IPS-NIHi11 (cell line): Measurements from ENCODE around the gene SMPDL3B.

Experiments used
- DNase-seq: peaks from one replicate; pipeline ENCODE4 v3.0.0; 2012; ENCODE audit warnings: mixed read lengths, low spot score

SMPDL3B gene, protein sequence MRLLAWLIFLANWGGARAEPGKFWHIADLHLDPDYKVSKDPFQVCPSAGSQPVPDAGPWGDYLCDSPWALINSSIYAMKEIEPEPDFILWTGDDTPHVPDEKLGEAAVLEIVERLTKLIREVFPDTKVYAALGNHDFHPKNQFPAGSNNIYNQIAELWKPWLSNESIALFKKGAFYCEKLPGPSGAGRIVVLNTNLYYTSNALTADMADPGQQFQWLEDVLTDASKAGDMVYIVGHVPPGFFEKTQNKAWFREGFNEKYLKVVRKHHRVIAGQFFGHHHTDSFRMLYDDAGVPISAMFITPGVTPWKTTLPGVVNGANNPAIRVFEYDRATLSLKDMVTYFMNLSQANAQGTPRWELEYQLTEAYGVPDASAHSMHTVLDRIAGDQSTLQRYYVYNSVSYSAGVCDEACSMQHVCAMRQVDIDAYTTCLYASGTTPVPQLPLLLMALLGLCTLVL

DNA sequence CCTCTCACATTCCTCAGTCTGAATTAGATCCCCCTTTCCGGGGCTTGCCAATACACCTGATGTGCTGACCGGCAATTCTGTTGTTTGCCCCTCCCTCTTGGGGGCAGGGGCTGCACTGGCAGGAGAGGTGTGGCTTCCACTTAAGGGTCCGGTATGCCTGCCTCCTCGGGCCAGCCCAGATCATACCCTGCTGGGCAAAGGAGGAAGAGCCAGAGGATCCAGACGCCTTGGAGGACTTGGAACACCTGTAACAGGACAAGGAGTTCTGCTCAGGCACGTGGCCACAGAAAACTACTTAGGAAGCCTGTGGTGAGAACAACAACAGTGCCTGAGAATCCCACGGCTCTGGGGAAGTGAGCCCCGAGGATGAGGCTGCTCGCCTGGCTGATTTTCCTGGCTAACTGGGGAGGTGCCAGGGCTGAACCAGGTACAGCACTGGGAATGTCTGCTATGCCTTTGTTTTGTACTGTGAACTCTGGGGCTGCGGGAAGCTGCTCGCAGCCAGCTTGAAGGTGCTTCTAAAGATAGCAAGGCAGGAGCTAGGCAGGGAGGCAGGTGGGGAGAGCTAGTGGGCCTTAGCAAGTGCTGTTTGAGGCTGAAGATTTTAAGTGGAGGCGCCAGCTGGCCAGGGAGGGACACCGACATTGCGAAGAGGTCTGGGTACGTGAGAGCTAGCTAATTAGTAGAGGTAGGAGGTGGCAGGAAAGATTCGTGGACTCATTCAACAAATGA lies at the start of gene SMPDL3B:
Gene SMPDL3B (plus strand): TSS at position 183 of the 732 bp plus-strand sequence. CDS start 184 bp downstream, at position 367.
- DNase-seq = peak; percentile 89

DNA sequence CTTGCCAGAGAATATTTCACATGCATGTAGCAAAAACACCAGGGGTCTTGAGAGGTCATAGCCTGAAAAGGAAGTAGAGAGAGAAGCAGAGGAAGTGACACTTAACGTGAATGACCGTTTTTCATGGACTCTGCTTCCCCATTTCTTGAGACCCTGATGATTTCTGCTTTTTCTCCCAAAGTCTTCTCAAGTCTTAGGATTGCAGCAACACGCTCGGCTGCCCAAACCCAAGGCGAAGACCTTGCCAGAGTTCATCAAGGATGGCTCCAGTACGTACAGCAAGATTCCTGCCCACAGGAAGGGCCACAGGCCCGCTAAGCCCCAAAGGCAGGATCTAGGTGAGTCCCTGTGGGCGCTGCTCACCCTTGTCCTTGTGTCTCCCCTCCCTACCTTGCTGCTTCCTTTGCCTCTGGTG lies 49.7 kb upstream of the SMPDL3B start:
- no peak for DNase-seq

DNA sequence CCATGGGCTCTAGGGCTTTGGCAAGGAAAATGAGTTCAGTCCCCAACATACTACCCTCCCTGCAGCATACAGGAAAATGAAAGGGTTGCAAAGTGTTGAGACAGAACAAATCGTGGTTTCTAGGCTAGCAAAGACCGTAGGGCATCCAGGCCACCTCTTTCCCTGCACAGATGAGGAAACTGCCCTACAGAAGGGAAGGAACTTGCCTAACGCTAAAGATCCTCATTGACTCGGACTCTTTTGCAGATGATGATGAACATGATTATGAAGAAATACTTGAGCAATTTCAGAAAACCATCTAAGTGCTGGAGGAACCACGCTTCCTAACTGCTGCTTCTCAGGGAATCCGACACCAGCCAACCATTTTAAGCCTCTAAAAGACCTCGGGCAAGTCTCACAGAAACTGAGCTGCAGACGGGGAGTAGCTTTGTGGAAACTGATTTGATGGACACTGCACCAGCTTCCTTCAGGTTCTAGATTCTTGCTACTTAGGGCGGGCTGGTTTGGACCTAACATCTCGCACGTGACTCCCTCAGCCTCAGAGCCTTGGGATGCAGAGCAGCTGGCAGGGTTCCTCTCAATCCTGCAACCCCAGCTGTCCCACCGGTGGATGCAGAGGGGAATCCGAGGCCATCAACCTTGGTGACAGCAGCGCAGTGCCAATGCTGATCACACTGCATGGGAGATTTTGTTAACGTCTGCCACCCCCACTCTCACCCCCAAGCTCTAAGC lies 49.0 kb upstream of the SMPDL3B start:
- DNase-seq = no peak

DNA sequence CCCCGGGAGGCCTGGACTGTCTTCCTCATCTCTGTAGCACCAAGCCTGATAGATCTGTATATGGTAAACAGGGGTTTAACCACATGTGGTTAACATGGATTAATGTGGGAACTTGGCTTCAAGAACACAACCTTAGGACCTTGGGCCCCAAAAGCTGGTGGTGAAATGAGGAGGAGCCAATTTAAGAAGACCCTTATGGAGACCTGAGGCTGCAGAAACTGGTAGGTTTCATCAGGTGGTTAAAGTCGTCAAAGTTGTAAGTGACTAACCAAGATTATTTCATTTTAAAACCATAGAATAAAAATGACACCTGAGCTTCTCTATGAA lies 48.5 kb upstream of the SMPDL3B start:
- no peak for DNase-seq

DNA sequence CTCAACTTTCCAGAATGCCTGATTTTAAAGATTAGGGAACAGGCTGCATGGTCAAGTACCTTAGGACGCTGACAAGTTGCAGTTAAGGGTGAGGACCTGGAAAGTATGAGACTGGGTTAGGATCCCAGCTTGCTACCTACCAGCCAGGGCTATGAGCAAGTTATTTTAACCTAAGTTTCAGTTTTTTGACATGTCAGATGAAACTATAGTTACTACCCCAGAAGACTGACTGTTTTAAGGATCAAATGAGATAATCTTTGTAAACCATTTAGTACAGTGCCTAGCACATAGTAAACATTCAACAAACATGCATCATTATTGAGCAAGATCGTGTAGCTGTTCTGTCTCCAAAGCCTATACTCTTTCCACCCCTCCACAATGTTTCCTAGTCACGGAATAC lies 48.1 kb upstream of the SMPDL3B start:
- no peak for DNase-seq

DNA sequence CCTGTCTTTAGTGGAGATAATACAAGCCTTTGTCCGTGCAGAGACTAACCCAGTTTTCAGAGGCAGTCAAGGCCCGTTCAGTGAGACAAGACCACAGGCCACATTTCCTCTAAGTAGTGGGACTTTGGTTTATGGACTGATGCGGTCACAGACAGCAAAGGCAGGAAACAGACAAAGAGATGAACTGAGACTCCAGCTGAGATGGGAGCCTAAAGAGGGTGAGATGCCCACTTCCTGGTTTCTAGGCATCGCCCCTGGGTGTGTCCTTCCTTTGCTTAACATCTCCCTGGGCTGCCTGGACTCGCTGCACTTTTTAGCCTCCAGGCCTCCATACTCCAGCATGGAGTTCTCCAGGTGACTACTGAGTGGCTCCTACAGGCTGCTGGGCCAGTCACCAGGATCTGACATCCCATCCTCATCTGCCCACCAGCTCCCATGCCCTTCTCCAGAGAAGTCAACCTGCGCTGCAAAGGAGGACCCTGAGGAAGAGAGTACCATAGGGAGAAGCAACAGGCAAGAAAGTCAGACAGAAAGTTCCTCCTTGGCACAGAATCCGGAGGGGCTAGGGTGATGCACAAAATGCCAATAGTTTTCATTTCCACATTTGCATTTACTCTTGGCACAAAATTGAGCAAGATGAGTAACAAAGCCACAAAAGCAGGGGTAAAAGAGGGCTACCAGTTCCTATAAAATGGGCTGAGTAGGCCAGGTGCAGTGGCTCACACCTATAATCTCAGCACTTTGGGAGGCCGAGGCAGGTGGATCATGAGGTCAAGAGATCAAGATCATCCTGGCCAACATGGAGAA lies 47.4 kb upstream of the SMPDL3B start:
- DNase-seq = no peak

DNA sequence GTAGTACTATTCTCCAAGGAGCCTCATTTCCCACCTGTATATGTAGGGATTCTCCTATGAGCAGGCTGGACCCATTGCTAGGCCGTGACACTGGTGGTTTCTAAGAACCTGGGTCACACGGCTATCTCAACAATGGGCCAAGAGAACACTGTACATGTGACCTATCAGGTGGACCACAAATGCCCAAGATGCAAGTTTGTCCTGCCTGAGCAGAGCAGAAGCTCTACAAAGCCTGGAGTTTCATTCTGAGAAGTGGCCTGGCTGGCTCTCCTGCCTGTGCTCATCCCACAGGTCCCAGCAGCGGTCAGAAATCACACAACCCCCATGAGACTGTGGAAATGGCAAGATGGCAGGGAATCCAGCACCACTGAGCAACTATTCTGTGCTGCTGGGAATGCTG lies 45.3 kb upstream of the SMPDL3B start:
- no peak for DNase-seq

DNA sequence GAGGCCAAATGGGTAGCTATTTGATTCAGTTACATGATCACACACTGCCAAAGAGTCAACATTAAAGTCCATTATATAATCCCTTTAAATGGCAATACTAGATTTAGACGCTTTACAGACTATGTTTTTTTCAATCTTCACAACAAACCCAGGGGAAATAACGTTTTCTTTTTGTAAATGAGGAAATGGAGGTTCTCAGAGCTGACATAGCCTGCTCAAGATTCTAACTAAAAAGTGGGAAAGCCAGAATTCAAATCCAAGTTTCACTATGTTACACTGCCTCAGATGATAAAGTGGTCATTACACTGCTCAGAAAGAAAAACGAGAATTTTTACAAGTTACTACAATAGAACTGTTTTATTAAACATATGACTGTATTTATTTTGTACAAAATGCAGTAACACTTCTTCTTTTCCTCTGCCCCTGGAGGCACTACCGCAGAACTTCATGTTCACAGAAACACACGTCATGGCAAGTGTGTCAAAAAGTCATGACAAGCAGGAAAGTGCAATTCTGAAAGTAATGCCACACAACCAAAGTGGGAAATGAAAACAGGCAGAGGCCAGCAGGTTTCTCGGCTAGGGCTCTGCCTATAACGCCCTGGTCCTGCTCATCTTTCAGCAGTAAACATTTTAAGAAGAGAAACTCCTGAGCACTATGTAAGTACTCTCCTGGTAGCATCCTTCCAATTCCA lies 43.5 kb upstream of the SMPDL3B start:
- no peak for DNase-seq

DNA sequence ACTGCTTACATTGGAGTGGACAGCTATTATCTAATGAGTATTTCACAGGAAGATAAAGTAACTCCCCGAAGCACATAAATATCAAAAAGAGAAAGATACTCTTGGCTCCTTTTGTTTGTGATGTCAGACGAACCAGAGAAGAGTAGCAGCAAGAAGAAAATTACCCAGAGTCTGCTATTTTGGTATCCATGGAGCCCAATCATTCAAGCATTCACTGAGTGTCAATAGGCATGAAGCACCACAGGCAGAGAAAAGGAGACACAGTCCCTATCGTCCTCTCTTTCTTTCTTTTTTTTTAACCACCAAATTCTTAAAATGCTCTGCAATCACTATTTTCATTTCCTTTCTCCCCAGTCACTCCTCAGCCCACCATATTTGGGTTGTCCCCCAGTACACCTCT lies 40.3 kb upstream of the SMPDL3B start:
- DNase-seq = no peak

DNA sequence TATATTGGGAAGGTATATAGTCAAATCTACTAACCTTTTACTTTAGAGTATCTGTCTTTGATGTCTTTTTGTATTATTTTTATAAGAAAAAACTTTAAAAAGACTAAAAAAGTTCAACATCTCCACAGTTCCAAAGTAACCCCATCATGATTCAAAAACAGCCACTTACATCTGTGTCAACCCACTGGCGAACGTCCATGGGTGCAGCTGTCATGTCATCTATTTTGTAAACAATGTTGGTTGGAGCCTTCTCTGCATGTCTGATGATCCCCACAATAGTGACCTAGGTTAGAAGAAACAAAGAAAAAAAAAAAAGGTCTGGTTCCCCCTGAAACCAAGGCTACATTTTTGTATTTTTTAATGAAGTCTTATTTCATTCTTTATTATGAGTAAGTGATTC lies 28.0 kb upstream of the SMPDL3B start:
- no peak for DNase-seq

DNA sequence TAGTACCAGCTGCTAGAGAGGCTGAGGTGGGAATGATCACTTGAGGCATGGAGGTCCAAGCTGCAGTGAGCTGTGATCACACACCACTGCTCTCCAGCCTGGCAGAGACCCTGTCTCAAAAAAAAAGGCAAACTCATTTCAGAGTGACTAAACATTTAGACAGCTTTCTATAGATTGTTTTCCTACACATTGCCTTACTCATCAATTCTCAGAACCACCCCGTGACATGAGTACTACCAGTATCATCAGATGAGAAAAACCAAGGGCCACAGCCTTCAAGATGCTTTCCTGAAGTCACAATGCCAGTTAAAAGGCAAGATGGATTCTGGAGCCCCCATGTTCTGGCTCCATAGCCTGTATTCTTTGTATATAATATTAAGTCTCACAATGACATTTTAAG lies 22.4 kb upstream of the SMPDL3B start:
- DNase-seq = no peak

DNA sequence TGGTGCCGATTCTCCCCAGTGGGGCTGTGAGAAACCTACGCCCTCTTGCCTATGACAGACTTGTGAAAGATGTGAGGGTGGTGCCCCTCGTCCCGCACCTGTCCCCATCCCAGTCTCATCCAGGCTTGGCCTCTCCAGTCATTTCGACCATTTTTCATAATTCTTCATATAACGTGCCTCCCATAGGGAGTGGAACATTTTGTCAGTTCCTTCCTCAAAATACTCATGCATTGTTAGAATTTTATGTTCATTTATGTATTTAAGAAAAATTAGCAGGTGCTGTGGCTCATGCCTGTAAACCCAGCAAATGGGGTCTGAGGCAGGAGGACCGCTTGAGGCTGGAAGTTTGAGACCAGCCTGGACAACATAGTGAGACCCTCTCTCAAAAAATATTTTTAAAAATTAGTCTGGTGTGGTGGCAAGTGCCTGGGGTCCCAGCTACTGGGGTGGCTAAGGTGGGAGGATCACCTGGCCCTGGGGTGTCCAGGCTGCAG lies 19.7 kb upstream of the SMPDL3B start:
- DNase-seq = no peak

DNA sequence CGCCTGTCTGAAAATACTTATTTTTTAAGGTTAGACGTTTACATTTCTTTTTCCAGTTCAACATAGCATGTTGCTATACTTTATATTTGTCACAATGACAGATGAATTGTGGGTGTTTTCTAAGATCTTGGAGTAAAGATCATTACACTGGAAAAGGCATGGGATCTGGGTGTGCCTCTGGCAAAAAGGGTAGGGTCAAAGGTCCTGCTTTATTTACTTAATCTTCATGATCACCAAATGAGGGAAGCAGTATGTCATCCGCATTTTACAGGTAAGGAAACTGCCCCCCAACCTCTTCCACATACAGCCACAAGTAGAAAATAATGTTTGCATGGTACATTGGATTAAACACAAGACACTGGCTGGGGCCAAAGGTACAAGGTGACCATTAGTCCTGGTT lies 12.5 kb upstream of the SMPDL3B start:
- no peak for DNase-seq

DNA sequence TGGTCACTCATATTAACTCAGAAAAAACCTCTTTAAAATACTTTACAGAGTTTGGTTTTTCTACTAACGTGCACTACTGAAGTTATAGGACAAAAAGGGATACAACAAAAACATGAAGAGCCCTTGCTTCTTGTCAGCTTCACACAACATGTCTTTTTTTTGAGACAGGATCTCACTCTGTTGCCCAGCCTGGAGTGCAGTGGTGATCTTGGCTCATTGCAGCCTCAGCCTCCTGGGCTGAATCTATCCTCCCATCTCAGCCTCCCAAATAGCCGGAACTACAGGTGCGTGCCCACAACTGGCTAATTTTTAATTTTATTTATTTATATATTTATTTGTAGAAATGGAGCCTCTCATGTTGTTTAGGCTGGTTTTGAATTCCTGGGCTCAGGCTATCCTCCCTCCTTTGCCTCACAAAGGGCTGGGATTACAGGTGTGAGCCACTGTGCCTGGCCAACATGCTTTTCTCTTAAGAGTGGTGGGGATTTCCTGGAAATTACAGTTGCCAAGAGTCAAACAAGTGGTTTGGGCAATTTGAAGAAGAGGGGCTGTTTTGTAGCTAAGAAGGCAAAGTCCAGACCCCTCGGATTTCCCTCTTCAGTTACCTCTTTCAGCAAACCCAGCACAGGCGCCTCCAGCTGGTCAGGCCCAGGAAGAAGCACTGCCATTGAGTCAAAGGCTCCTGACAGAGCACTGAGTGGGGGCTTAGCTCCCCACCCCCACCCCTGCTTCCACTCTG lies 6.4 kb upstream of the SMPDL3B start:
- DNase-seq = peak; percentile 35

DNA sequence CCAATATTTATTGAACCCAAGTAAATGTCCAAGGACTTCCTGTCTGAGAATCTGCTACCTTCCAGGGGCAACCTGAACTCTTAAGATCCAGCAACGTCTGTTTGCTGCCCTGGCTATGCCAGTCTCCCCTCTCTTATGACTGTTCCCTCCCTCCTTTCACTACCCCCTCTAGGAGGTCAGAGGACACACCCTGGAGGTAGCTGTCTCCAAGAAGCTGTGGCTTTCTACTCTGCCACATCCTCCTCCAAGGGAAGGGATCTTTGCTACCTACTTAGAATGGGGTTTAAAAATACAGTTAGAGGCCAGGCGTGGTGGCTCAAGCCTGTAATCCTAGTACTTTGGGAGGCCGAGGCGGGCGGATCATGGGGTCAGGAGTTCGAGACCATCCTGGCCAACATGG lies 3.6 kb upstream of the SMPDL3B start:
- no peak for DNase-seq

DNA sequence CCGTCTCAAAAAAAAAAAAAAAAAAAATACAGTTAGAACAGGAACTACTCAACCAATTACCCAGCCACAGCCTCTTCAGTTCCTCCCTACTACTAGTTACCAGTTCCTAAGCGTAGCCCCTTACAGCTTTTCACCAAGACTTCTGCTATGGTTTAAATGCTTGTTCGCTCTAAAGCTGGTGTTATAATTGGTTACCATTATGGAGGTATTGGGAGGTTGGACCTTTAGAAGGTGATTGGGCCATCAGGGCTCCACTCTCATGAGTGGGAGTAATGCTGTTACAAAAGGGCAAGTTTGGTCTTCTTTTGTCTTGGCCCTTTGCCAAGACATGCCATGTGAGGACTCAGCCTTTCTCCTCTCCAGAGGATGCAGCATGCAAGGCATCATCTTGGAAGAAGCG lies 3.0 kb upstream of the SMPDL3B start:
- no peak for DNase-seq

DNA sequence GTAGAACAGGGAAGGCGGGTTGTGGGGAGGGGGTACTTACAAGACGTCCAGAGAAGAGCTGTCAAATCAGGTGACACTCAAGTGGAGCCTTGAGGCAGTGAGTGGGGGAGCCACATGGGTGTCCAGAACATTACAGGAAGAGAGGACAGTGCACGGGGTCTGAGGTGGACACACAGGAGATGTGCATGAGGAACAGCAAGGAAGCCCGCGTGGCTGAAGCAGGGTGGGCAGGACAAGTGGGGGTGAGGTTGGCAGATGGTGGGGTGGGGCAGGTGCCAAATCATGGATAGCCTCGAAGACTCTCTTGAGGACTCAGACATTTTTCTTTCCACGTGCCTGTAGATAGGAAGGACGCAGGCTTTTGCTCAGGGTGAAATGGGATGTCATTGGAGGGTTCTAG lies 921 bp downstream of the SMPDL3B start:
- DNase-seq = no peak

DNA sequence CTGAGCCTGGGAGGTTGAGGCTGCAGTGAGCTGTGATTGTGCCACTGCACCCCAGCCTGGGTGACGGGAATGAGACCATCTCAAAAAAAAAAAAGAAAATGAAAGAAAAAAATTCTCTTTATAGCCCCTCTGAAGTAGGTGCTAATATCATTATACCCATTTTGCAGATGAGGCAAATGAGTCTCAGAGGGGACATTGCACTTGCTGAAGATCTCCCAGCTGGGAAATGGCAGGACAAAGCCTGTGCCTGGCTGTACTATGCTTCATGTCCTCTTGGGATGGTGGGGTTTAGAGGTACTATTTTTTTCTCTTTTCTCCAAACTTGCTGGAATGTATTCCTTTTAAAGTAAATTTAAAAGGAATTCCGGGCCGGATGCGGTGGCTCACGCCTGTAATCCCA lies 1.6 kb downstream of the SMPDL3B start:
- no peak for DNase-seq

DNA sequence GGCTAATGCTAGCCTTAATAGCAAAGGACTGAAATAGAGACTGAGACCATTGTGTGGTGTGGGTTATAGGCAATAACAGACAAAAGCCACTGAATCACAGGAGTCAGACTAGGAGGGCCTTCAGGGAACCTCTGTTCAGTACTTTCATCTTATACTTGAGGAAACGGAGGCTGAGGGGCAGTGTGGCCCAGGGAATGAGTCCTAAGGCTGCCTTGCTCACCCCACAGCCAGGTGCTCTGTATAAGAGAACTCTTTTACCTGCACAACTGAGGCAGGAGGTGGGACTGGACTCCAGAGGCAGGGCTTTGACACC lies 2.7 kb downstream of the SMPDL3B start:
- DNase-seq = no peak

DNA sequence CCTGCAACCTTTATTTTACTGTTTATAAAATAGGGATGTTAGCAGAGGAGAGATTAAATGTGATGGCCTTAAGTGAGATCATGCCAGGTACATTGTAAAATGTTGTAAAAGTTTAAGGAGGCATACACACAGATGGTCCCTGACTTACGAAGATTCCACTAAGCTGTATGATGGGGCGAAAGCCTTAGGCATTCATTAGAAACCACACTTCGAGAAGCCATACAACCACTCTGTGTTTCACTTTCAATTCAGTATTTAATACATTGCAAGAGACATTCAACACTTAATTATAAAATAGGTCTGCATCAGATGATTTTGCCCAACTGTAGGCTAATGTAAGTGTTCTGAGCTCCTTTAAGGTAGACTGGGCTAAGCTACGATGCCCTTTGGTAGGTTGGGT lies 3.7 kb downstream of the SMPDL3B start:
- no peak for DNase-seq

DNA sequence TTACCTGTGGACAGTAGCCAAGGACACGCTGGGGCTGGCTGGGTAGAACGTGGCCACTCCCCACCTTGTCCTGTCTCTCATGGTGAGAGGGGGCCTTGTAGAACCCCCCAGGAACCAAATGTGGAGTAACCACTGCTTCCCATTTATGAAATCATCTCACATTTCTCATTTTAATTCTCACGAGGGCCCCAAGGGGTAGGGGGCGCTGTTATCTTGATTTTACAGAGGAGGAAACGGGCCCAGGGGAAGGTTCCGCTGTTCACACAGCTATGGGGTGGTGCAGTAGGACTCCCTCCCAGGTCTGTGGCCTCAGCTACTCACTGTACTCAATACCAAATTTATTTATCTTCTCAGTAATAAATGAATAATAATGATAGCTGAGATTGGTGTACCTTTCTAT lies 5.5 kb downstream of the SMPDL3B start:
- DNase-seq = peak; percentile 72
